ENCODE results near the gene SLC16A2.

DNA sequence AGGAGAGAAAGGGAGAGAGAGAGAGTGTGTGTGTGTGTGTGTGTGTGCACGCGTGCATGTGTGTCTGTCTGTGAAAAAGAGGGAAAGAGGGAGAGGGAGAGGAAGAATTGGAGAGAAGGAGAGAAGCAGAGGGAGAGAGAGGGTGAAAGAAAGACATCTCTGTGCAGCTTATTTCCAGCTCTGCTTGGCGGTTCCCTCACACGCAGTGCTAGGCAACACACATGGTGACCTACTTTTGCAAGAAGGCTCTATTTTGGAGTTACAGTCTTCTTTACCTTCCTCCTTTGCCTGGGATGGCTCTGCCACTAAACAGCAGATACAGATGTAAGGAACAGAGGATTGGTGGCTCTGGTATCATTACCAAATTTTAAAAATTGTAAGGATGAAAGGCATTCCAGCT, 40.1 kb downstream of the SLC16A2 start:
- TF ChIP-seq, protein P1, sequence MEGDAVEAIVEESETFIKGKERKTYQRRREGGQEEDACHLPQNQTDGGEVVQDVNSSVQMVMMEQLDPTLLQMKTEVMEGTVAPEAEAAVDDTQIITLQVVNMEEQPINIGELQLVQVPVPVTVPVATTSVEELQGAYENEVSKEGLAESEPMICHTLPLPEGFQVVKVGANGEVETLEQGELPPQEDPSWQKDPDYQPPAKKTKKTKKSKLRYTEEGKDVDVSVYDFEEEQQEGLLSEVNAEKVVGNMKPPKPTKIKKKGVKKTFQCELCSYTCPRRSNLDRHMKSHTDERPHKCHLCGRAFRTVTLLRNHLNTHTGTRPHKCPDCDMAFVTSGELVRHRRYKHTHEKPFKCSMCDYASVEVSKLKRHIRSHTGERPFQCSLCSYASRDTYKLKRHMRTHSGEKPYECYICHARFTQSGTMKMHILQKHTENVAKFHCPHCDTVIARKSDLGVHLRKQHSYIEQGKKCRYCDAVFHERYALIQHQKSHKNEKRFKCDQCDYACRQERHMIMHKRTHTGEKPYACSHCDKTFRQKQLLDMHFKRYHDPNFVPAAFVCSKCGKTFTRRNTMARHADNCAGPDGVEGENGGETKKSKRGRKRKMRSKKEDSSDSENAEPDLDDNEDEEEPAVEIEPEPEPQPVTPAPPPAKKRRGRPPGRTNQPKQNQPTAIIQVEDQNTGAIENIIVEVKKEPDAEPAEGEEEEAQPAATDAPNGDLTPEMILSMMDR (IDR thresholded peaks at IDR 0.05; ENCODE audit: insufficient read depth, low read length): no peak
- TF ChIP-seq POLR2AphosphoS5 (IDR thresholded peaks at IDR 0.05; ENCODE audit: low read depth) (no peak), SPI1 (IDR thresholded peaks at IDR 0.05; ENCODE audit: borderline replicate concordance, low read depth) (no peak)

Data from HL-60 (cell line).